Gastrocnemius medialis (tissue), 4 donors: ENCODE measurements around the gene CTAGE15.
"Not testable (repeated sequence)": the region's sequence is repeated elsewhere in the genome, so short reads cannot be mapped to it uniquely, and the experiment has no call there.

ENCODE experiments used
- CTCF ChIP-seq, 5 experiments: fragments of 450-650 bp in 3 of 5; fragments of 200-600 bp in 2 of 5; sonication (generic) in 2 of 5; IDR thresholded peaks in 4 of 5; conservative IDR thresholded peaks in 1 of 5; 1 replicate in 4 of 5; 2 replicates in 1 of 5; pipeline ENCODE4 v1.5.1; 2016 to 2019; ENCODE audit warnings: antibody characterized with exemption in 5 of 5, mild to moderate bottlenecking in 3 of 5, moderate library complexity in 3 of 5
- POLR2A ChIP-seq, 2 donors: fragments of 450-650 bp; IDR thresholded peaks; one replicate each; pipeline ENCODE4 v1.6.1; 2017; ENCODE audit warnings: antibody characterized with exemption in 2 of 2, mild to moderate bottlenecking in 2 of 2, moderate library complexity in 2 of 2

GRCh38 chr7:143621175-143621574, 49.6 kb downstream of the CTAGE15 start:
- TF ChIP-seq POLR2A (IDR thresholded peaks at IDR 0.05); CTCF (IDR thresholded peaks at IDR 0.05 in 4 of 5, conservative IDR thresholded peaks at IDR 0.05 in 1 of 5): not testable (repeated sequence)
